HL-60/S4 treated with retinoic acid at 250 ng/mL for 4 days and 3 days (cell line): Measurements from ENCODE around the gene PIGM.

ENCODE experiments used
- in situ Hi-C: fragments of 300-500 bp; cut with MboI; formaldehyde crosslinking; loops from 2 replicates; pipeline ENCODE4 v1.7.0; 2022; ENCODE audit warnings: low sequenced_read_pairs

The PIGM gene

GRCh38 chr1:160031365-160032164 lies at the start of gene PIGM:
TSS of gene PIGM (minus strand) at chr1:160031990. CDS start at chr1:160031739, 251 bp downstream.
- in situ Hi-C loops, result no loop called here

DNA sequence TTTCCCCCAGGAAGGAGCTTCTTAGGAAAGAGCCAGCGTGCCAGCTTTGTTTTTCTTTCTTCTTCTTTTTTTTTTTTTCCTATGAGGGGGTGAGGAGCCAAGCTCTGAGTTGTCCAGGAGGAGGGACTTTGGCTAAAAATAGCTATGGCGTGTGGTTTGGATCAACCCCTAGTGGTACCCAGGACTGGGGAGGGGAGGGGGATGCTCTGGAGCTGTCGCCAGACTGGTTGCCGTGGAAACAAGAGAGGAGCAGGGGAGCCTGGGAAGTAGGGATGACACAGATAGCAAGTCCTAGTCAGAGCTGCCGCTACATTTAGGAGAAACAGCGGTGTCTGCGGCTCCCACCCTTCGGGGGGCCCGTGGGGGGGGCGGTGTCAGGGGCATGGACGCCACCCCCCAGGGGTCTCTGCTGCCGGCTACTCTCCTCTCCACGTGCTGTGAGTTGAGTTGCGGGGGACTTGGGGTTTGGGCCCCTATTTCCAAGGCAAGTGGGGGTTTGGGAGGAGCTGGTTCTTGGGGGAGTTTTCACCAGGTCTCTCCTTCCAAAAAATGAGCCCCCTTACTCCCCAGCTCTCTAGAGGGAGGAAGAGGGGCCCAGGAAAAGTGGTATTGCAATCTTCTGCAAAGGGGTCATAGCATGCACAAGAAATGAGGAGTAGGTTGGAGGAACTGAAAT lies 49.6 kb upstream of the PIGM start, which contains the start of gene KCNJ9:
KCNJ9 (plus strand) TSS at position 278 of the 676 bp plus-strand sequence. CDS start 2,493 bp downstream, outside the sequence.
- in situ Hi-C loops, result no loop called here

- in situ Hi-C loops, result no loop called here
Measured at GRCh38 chr1:160080381-160081100, 48.8 kb upstream of the PIGM start.

DNA sequence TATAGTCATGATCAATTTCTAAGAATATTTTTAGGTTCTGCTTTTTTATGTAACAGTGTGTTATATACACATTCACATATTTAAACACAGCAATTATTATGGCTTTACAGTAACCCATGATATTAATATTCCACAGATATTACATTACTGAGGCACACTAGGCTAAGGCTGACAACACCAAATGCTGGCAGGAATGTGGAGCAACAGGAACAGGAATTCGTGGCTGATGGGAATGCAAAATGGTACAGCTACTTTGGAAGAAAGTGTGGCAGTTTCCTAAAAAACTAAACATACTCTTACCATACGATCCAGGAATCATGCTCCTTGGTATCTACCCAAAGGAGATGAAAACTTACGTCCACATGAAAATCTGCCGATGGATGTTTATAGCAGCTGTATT lies 47.7 kb upstream of the PIGM start:
- in situ Hi-C loops, result no loop called here

DNA sequence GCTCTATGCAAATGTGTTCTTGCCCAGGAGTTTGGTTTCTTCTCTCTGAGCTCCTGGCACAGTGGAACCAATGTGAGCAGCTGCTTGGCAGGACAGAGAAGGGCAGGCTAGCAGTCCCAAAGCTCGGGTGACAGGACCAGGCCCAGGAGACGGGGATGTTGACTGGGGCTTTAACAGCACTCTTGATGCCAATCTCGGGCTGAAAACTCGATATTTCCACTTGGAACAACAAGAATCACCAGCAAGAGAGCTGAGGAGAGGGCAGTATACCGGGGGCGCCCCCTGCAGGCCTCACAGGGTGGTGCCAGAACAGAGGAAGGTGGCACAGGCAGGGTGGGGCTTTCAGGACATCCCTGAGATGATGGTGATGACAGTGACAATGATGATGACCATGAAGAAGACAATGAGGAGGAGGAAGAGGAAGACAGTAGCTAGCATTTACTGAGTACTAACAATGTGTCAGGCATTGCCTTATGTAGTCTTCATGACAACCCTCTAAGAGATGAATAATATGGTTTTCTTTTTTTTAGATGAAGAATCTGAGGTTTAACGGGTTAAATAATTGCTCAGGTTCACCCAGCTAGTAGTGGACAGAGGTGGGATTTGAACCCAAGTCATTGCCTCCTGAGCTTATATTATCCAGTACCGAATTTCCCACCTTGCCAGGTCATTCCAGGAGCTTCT lies 46.9 kb upstream of the PIGM start:
- in situ Hi-C loops, result no loop called here

DNA sequence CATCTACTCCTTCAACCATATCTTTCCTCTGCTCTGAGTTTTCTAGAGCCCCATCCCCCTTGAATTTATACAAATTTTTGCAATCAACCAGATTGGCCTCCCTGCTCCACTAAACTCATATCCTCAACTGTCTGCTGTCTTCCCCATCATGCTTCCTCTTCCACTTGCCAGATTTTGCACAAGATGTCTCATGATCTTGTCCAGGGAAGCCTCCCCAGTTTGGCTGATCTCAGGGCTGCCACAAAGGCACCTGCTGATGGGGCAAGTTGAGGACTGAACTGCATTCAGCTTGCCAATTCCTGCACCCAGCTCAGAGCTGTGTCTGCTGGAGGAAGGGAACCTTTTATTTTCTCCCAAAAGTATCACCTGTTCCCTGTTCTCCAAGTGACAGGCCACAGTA lies 45.7 kb upstream of the PIGM start:
- in situ Hi-C loops, result no loop called here

GRCh38 chr1:160076295-160076694 lies 44.5 kb upstream of the PIGM start:
- in situ Hi-C loops, result no loop called here

DNA sequence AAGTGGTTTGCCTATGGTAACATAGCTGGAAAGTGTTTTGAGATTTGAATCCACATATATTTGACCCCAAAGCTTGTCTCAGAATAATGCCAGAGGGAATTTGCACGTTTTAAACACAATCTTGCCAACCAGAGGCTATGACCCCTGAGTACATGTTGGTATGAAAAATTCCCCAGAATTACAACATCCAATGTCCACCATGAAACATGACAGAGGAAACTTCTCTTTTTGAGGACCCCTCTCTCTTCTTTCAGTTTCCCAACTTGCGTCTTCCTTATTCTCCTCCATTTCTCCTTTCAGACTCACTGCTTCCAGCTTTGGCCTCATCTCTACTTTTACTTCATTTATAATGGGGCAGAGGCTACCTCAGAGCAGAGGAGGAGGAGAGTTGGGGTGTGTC lies 44.0 kb upstream of the PIGM start:
- in situ Hi-C loops, result no loop called here

- in situ Hi-C loops, result no loop called here
Measured at GRCh38 chr1:160074865-160075264, 43.1 kb upstream of the PIGM start.

DNA sequence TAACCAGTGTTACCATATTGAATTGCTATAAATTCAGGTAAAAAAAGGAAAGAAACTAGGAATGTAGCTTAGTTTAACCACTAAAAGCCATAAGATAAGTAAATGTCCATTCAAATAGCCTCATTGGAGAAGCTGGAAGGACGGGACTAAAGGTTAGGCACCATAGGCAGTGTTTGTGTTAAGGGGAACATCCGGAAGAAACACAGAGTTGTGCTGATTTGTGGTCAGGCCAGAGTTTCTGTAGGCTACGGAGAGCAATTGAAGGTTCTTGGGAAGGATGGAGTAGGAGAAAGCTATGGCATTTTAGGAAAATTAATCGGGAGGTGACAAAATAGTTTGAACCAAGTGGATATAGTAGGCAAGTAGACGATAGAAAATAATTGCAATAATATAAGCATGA lies 39.5 kb upstream of the PIGM start:
- in situ Hi-C loops, result no loop called here

DNA sequence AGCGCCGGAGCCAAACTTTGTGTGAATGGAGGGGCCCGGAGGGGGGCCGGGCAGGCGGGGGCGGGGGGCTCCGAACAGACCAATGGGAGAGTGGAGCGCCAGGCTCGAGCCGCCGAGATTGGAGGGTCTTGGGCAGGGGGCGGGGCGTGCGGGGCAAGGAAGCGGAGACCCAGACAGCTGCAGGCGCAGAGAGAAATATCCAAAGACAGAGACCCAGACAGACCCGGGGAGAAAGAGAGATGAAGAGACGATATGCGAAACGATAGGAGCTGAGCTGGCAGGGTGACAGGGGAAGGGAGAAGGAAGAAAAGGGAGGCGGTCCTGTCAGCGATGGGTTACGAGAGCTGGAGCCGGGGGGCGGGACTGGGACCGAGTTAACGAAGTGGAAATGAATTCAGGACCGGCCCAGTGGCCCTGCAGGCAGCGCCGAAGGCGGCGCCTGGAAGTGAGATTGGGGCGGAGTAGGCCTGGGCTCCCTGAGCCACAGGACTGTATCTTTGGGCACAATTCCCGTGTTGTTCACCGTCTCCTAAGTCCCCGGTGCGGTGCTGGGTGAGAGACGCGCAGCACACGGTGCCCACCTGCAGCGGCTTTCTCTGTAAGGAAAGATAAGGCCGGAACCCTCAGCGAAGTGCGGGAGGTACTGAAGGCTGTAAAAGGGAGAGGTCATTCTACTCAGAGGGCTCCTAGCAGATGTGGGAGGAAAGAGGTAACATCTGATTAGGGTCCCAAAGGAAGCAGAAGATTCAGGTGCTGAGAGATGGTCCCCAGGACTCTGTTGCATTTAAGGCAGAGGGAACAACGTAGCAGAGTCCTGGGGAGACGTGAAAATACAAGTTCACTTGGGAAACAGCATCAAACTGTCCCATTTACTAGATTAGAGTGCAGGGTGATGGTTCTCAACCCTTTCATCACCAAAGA lies 38.7 kb upstream of the PIGM start:
- in situ Hi-C loops, result no loop called here

- in situ Hi-C loops, result no loop called here
Measured at GRCh38 chr1:160069460-160070231, 37.9 kb upstream of the PIGM start, which contains the start of gene KCNJ10. TSS of gene KCNJ10 (minus strand) at chr1:160070160. CDS start at chr1:160042532, 27,628 bp downstream.

DNA sequence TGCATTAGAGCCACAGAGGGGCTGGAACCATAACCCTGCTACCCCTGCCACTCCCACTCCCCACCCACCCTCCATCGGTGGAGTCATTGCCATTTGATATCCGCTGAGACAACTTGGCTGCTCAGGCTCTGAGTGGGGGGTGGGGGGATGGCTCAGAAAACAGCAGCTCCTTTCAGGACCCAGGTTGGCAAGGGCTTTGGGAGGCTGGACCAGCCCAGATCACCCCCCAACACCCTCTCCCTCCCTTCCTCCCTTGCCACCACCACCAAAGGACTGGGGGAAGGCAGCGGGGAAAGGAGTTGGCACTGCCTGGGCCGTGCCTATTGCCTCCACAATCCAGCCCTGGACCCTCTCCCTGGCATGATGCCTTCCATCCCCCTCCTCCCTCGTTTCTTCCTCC lies 36.4 kb upstream of the PIGM start:
- in situ Hi-C loops, result no loop called here

DNA sequence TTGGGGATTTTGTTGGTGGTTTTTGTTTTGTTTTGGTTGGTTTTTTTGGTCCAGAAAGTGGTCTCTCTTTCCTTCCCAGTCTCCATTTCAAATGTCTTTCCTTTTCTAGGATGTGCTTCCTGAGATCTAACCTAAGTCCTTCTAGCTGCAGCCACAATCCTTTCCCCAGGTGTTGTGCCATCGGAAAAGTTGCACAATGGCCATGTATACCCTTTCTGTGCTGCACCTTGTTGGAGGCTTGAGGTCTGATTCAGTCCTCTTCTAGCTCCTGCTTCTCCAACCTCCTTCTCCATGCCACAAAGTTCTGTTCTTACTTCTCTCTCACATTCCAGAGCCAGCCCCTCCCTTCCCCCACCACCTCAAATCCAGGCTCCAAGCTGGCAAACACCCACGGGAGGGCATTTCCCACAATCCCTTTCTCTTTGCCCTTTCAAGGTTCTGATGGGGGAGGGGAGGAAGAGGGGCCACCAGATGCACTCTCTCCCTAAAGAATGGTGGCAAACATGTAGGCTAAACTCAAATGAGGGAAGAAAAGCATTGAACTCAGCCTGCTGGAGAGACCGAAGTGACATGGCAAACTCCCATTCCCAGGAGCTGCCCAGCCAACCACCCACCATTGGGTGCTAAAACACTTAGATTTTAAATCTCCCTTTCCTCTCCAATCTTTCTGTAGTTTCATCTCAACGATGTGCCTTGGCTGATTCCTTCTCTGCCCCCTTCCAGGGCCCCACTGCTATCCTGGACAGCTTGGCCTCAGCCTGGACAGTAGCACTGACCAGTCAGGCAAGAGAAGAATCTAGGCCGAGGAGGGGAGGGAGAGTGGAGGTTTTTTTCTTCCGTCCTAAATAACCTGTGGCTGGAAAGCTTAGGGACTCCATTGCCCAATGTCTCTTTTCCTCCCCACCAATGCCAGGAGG lies 35.3 kb upstream of the PIGM start:
- in situ Hi-C loops, result no loop called here

DNA sequence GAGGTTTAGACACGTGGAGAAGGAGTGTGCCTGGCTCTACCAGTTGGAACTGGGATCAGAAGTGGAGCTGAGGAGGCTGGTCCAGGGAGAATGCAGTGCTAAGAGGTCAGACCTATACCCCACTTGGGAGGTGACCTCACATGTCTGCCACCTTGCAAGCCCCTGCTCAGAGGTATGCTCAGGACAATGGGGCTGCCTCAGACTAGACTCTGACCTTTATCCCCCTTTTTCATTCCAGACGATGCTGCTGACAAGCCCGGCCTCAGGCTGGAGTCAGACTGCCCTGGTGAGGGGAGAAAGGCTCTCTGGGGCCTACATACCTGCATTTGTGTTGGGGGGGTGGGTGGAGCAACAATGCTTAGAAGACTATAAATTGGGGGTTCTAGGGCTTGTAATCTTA lies 33.0 kb upstream of the PIGM start:
- in situ Hi-C loops, result no loop called here

GRCh38 chr1:160064164-160064563 lies 32.4 kb upstream of the PIGM start:
- in situ Hi-C loops, result no loop called here

GRCh38 chr1:160063176-160063575 lies 31.4 kb upstream of the PIGM start:
- in situ Hi-C loops, result no loop called here

GRCh38 chr1:160062230-160062532 lies 30.4 kb upstream of the PIGM start:
- in situ Hi-C loops, result no loop called here
